Subcutaneous abdominal adipose tissue (tissue), 5 donors: Measurements from ENCODE around the gene MVB12A.

Experiments used
- H3K27ac ChIP-seq: one replicate; pipeline ENCODE4 v1.7.0; 2013; ENCODE audit warnings: low read depth, mild to moderate bottlenecking, inconsistent platforms, low read length, moderate library complexity
- H3K27me3 ChIP-seq, 5 donors: one replicate each; pipeline ENCODE4 v1.7.0; 2013; ENCODE audit warnings: low read length in 5 of 5, inconsistent platforms in 1 of 5; ENCODE audit not compliant: control insufficient read depth in 5 of 5, insufficient read depth in 4 of 5
- H3K36me3 ChIP-seq, 5 donors: one replicate each; pipeline ENCODE4 v1.7.0; 2013; ENCODE audit warnings: low read length in 5 of 5; ENCODE audit not compliant: control insufficient read depth in 5 of 5, insufficient read depth in 5 of 5
- H3K4me1 ChIP-seq, 5 donors: one replicate each; pipeline ENCODE4 v1.7.0; 2013; ENCODE audit warnings: low read length in 5 of 5, mild to moderate bottlenecking in 3 of 5, moderate library complexity in 1 of 5; ENCODE audit not compliant: control insufficient read depth in 5 of 5, insufficient read depth in 5 of 5
- H3K4me3 ChIP-seq, 5 donors: one replicate each; pipeline ENCODE4 v1.7.0; 2013; ENCODE audit warnings: low read length in 5 of 5, low read depth in 1 of 5
- H3K9ac ChIP-seq, 5 donors: one replicate each; pipeline ENCODE4 v1.7.0; 2013; ENCODE audit warnings: low read length in 5 of 5, mild to moderate bottlenecking in 4 of 5, moderate library complexity in 3 of 5
- H3K9me3 ChIP-seq, 5 donors: one replicate each; pipeline ENCODE4 v1.7.0; 2013; ENCODE audit warnings: low read length in 5 of 5; ENCODE audit not compliant: control insufficient read depth in 5 of 5
- donor health status: healthy.
- donor health status: healthy.
- donor health status: healthy.
- donor health status: healthy.
- donor health status: healthy.

The MVB12A gene

GRCh38 chr19:17404621-17405249 is 15.1 kb upstream of the MVB12A start:
- H3K9me3 ChIP-seq = no peaks in the 10 kb centered on the region
- H3K36me3 ChIP-seq = peaks cover 0 to 10% (median 4%) of the 10 kb centered on the region in 5 donors
- H3K9ac ChIP-seq = peak overlapping the region; percentile 57 to 94 (median 79)
- H3K27me3 ChIP-seq = peaks cover 0 to 5% (median 0%) of the 10 kb centered on the region in 5 donors
- H3K4me1 ChIP-seq = peaks cover 3 to 59% (median 29%) of the 10 kb centered on the region in 5 donors
- H3K4me3 ChIP-seq = peak overlapping the region; percentile 58 to 84 (median 82)
- peak overlapping the region; percentile 90 for H3K27ac ChIP-seq

- Histone ChIP-seq H3K4me3 (peak within 1 kb of the TSS; percentile 58 to 84 (median 82)), H3K27me3 (peaks cover 0 to 5% (median 0%) of the 10 kb centered on the region in 5 donors), H3K4me1 (peaks cover 3 to 55% (median 29%) of the 10 kb centered on the region in 5 donors), H3K27ac (peak within 1 kb of the TSS; percentile 90), H3K9me3 (no peaks in the 10 kb centered on the region), H3K9ac (peak within 1 kb of the TSS; percentile 57 to 94 (median 79)), H3K36me3 (peaks cover 0 to 10% (median 4%) of the 10 kb centered on the region in 5 donors)
Measured at GRCh38 chr19:17405250-17406045, 14.4 kb upstream of the MVB12A start, which contains the start of gene BST2. Gene BST2, minus strand, starts transcription at chr19:17405630. Its CDS starts 55 bp downstream, at chr19:17405575.

GRCh38 chr19:17406046-17406886 is 13.6 kb upstream of the MVB12A start:
- peak overlapping the region; percentile 90 for H3K27ac ChIP-seq
- H3K27me3 ChIP-seq = peaks cover 0 to 5% (median 0%) of the 10 kb centered on the region in 5 donors
- H3K36me3 ChIP-seq = peaks cover 0 to 10% (median 4%) of the 10 kb centered on the region in 5 donors
- no peaks in the 10 kb centered on the region for H3K9me3 ChIP-seq
- peak overlapping the region; percentile 56 to 84 (median 82) for H3K4me3 ChIP-seq
- H3K4me1 ChIP-seq = peaks cover 3 to 50% (median 26%) of the 10 kb centered on the region in 5 donors
- H3K9ac ChIP-seq = peak overlapping the region; percentile 38 to 73 (median 61)

- Histone ChIP-seq H3K27ac (peak overlapping the region; percentile 90), H3K4me3 (peak overlapping the region; percentile 19 to 84 (median 79)), H3K27me3 (peaks cover 0 to 3% (median 0%) of the 10 kb centered on the region in 5 donors), H3K9me3 (no peaks in the 10 kb centered on the region), H3K9ac (peak overlapping the region in 3 of 5 donors; percentile 3 to 73 (median 61)), H3K36me3 (peaks cover 0 to 10% (median 4%) of the 10 kb centered on the region in 5 donors), H3K4me1 (peaks cover 3 to 50% (median 28%) of the 10 kb centered on the region in 5 donors)
Measured at GRCh38 chr19:17406887-17407196, 13.0 kb upstream of the MVB12A start.

GRCh38 chr19:17409990-17410389 is 9.9 kb upstream of the MVB12A start:
- no peaks in the 10 kb centered on the region for H3K27me3 ChIP-seq
- H3K9ac ChIP-seq = no peak overlapping the region
- peaks cover 0 to 6% (median 0%) of the 10 kb centered on the region in 5 donors for H3K36me3 ChIP-seq
- H3K9me3 ChIP-seq = no peaks in the 10 kb centered on the region
- peaks cover 3 to 55% (median 32%) of the 10 kb centered on the region in 5 donors for H3K4me1 ChIP-seq
- no peak overlapping the region for H3K27ac ChIP-seq
- H3K4me3 ChIP-seq = no peak overlapping the region

- no peak overlapping the region for H3K4me3 ChIP-seq
- no peaks in the 10 kb centered on the region for H3K9me3 ChIP-seq
- no peak overlapping the region for H3K27ac ChIP-seq
- peaks cover 0 to 36% (median 24%) of the 10 kb centered on the region in 5 donors for H3K4me1 ChIP-seq
- H3K36me3 ChIP-seq = peaks cover 0 to 6% (median 0%) of the 10 kb centered on the region in 5 donors
- no peaks in the 10 kb centered on the region for H3K27me3 ChIP-seq
- H3K9ac ChIP-seq = no peak overlapping the region
Measured at GRCh38 chr19:17411801-17412200, 8.0 kb upstream of the MVB12A start.

GRCh38 chr19:17414097-17414496 is 5.8 kb upstream of the MVB12A start:
- no peak overlapping the region for H3K27ac ChIP-seq
- H3K36me3 ChIP-seq = peaks cover 0 to 6% (median 0%) of the 10 kb centered on the region in 5 donors
- no peaks in the 10 kb centered on the region for H3K27me3 ChIP-seq
- no peak overlapping the region for H3K4me3 ChIP-seq
- H3K4me1 ChIP-seq = peaks cover 2 to 32% (median 27%) of the 10 kb centered on the region in 5 donors
- H3K9ac ChIP-seq = no peak overlapping the region
- no peaks in the 10 kb centered on the region for H3K9me3 ChIP-seq

GRCh38 chr19:17415121-17415520 is 4.7 kb upstream of the MVB12A start:
- Histone ChIP-seq H3K9ac (no peak overlapping the region), H3K4me1 (peaks cover 4 to 39% (median 29%) of the 10 kb centered on the region in 5 donors), H3K4me3 (no peak overlapping the region), H3K27me3 (no peaks in the 10 kb centered on the region), H3K9me3 (no peaks in the 10 kb centered on the region), H3K36me3 (peaks cover 0 to 6% (median 0%) of the 10 kb centered on the region in 5 donors), H3K27ac (no peak overlapping the region)

- Histone ChIP-seq H3K27ac (peak overlapping the region; percentile 84), H3K4me3 (peak overlapping the region in 4 of 5 donors; percentile 45 to 85 (median 76)), H3K4me1 (peaks cover 4 to 28% (median 25%) of the 10 kb centered on the region in 5 donors), H3K9me3 (no peaks in the 10 kb centered on the region), H3K27me3 (no peaks in the 10 kb centered on the region), H3K36me3 (peaks cover 0 to 13% (median 11%) of the 10 kb centered on the region in 5 donors), H3K9ac (peak overlapping the region; percentile 25 to 77 (median 71))
Measured at GRCh38 chr19:17418710-17419109, 1.1 kb upstream of the MVB12A start.
